Endothelial cell (in vitro differentiated cells): ENCODE results near the gene COL25A1. TPM values are rescaled to one million over a fixed set of nuclear protein-coding genes. Genes with fewer than 3 reads are reported as not detected.

Experiments
- DNase-seq: peaks from one replicate; pipeline ENCODE4 v3.0.0; 2021; ENCODE audit warnings: low spot score
- H3K27ac Mint-ChIP-seq: one replicate; pipeline ENCODE4 v1.8.0; 2021; ENCODE audit warnings: mixed read lengths, inconsistent platforms; ENCODE audit not compliant: unreplicated experiment
- H3K27me3 Mint-ChIP-seq: one replicate; pipeline ENCODE4 v1.8.0; 2021; ENCODE audit warnings: mild to moderate bottlenecking, moderate library complexity, mixed read lengths, inconsistent platforms; ENCODE audit not compliant: unreplicated experiment
- H3K36me3 Mint-ChIP-seq: one replicate; pipeline ENCODE4 v1.8.0; 2021; ENCODE audit warnings: mild to moderate bottlenecking, low read depth, mixed read lengths, inconsistent platforms; ENCODE audit not compliant: unreplicated experiment
- H3K4me1 Mint-ChIP-seq: one replicate; pipeline ENCODE4 v1.8.0; 2021; ENCODE audit warnings: mild to moderate bottlenecking, mixed read lengths, inconsistent platforms; ENCODE audit not compliant: unreplicated experiment
- H3K4me3 Mint-ChIP-seq: one replicate; pipeline ENCODE4 v1.8.0; 2021; ENCODE audit warnings: mild to moderate bottlenecking, mixed read lengths, inconsistent platforms; ENCODE audit not compliant: unreplicated experiment
- H3K9me3 Mint-ChIP-seq: one replicate; pipeline ENCODE4 v1.8.0; 2021; ENCODE audit warnings: mixed read lengths, inconsistent platforms; ENCODE audit not compliant: unreplicated experiment
- total RNA-seq: library from RNA; stranded (reverse); fragmentation: NEBNext Ultra II Directional; extraction: Animal tissue kit (Norgen Biotek cat#: 25700); gene quantifications from one replicate; pipeline ENCODE4 v1.2.1, GENCODE V29; 2021; ENCODE audit not compliant: unreplicated experiment
- TF ChIP-seq, protein P1 (sequence below): fragments of 200-600 bp; sonication (generic); IDR thresholded peaks from one replicate; pipeline ENCODE4 v1.5.0; 2021; ENCODE audit warnings: antibody characterized with exemption; ENCODE audit not compliant: unreplicated experiment

COL25A1 gene
- total RNA-seq, 1 donor from 2014 or later: 22.7 TPM

DNA sequence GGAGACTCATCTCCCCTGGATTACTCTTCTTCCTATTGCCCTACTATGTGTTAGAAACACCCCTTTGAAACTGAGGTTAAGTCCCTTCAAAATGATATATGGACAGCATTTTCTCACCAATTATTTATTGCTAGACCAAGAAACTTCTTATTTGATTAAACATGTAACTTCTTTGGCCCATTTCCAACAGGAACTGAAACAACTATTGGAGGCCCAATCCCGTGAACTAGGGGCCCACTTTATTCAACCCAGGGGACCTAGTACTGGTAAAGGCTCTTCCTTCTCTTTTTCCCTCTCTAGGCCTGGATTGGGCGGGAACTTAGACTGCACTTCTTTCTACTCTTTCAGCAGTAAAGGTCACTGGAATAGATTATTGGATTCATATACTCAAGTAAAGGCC, 16.7 kb upstream of the COL25A1 start:
- Mint-ChIP-seq H3K4me3 (no peak overlapping the region), H3K27me3 (peaks cover 2% of the 10 kb centered on the region), H3K4me1 (no peaks in the 10 kb centered on the region), H3K36me3 (peaks cover 18% of the 10 kb centered on the region), H3K9me3 (peaks cover 19% of the 10 kb centered on the region), H3K27ac (no peak overlapping the region)
- DNase-seq: no peak
- TF ChIP-seq, protein P1, sequence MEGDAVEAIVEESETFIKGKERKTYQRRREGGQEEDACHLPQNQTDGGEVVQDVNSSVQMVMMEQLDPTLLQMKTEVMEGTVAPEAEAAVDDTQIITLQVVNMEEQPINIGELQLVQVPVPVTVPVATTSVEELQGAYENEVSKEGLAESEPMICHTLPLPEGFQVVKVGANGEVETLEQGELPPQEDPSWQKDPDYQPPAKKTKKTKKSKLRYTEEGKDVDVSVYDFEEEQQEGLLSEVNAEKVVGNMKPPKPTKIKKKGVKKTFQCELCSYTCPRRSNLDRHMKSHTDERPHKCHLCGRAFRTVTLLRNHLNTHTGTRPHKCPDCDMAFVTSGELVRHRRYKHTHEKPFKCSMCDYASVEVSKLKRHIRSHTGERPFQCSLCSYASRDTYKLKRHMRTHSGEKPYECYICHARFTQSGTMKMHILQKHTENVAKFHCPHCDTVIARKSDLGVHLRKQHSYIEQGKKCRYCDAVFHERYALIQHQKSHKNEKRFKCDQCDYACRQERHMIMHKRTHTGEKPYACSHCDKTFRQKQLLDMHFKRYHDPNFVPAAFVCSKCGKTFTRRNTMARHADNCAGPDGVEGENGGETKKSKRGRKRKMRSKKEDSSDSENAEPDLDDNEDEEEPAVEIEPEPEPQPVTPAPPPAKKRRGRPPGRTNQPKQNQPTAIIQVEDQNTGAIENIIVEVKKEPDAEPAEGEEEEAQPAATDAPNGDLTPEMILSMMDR: no peak

DNA sequence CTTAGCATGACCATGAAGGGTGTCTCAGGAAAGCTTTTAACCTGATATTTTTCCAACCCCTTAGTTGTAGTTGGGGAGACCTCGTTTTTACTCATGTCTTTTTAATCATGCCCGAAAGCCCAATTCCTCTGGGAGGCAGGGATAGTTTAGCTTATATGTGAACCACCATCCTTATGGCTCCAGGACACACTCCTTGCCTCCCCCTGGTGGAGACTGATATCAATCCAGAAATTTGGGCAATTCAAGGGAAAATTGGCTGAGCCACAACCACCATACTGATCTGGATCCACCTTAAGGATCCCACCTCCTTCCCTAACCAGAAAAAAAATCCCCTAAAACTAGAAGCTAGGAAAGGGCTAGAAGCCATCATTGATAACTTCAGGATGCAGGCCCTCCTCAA, 13.4 kb upstream of the COL25A1 start:
- H3K27ac Mint-ChIP-seq: no peak overlapping the region
- no peaks in the 10 kb centered on the region for H3K27me3 Mint-ChIP-seq
- H3K9me3 Mint-ChIP-seq: peaks cover 4% of the 10 kb centered on the region
- H3K36me3 Mint-ChIP-seq: peaks cover 1% of the 10 kb centered on the region
- no peak for DNase-seq
- no peaks in the 10 kb centered on the region for H3K4me1 Mint-ChIP-seq
- TF ChIP-seq, protein P1: peak; percentile 38
- H3K4me3 Mint-ChIP-seq: no peak overlapping the region

DNA sequence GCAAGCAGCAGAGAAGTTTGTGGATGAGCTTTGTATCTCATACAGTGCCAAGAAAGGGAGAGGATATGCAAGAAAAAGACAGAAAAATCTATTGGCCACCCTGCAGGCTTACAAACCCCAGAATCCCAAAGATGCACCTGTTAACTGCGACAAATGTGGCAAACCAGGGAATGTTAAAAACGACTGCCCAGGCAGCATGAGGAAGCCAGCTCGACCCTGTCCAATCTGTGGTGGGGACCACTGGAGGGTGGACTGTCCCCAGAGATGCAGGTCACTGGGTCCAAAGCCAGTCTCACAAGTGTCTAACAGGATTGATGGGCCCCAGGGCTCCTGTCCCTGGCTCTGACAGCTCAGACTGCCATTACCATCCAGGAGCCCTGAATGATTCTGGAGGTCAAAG, 12.9 kb upstream of the COL25A1 start:
- no peaks in the 10 kb centered on the region for H3K4me1 Mint-ChIP-seq
- no peak for DNase-seq
- TF ChIP-seq, protein P1: no peak
- H3K27ac Mint-ChIP-seq: no peak overlapping the region
- H3K27me3 Mint-ChIP-seq: no peaks in the 10 kb centered on the region
- H3K4me3 Mint-ChIP-seq: no peak overlapping the region
- H3K9me3 Mint-ChIP-seq: peaks cover 4% of the 10 kb centered on the region
- H3K36me3 Mint-ChIP-seq: no peaks in the 10 kb centered on the region

DNA sequence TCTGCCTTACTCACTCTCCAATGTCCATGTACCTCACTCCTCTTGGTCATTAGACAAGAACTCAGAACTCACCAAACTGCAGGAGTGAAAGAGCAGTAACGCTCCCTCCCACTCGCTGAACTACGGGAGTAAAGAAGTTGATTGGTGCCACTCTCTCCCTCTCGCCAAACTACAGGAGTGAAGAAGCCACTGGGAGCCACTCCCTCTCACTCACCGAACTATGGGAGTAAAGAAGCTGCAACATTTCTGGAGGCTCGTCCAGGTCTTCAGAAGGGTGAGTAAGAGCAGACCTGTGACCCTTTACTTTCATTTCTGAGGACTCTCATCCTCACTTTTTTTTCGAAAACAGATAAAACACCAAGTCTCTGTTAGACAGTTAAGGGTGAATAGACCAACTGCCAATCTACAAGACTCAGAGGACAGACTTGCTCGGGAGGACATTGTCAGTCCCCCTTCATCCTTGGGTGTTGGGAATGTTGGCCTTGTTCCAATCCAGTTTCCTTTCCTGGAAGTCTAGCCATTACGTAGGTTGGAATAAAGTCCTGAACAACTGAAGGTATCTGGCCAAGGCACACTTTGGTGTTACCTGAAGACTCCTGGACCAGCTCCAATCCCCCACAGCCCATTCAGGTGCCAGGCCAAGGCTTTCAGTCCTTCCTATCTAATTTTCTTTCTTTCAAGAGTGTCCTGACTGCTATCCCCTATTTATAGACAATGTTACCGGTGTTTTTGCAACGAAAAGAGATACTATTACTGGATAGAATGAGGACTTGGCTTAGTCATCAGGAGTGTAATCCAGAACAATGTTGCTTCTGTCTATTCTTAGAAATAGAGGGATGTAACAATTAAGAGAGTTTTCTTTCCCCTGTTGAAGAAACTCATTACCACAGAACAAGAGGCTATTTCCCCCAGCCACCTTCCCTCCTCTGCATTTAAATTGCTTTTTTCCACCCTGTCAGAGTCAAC, 11.0 kb upstream of the COL25A1 start:
- no peaks in the 10 kb centered on the region for H3K4me1 Mint-ChIP-seq
- no peak overlapping the region for H3K27ac Mint-ChIP-seq
- H3K4me3 Mint-ChIP-seq: no peak overlapping the region
- DNase-seq: no peak
- H3K27me3 Mint-ChIP-seq: no peaks in the 10 kb centered on the region
- peaks cover 4% of the 10 kb centered on the region for H3K9me3 Mint-ChIP-seq
- no peaks in the 10 kb centered on the region for H3K36me3 Mint-ChIP-seq
- TF ChIP-seq, protein P1: no peak

DNA sequence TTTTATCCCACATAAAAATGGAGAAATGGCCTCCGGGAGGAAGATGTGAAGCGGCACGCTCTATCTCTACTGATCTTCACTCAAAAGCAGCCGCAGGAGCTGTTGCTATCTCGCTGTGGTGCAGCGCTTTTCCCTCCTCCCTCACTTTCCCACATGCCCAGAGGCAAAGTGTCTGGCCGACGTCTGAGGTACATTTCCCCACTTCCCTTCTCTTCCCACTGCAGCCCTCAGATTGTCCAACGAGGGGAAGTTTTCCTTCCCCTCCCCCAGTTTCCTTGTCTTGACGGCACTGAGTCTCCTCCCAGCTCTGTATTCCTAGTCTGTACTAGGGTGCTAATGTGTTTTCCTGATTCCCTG, 660 bp upstream of the COL25A1 start:
- TF ChIP-seq, protein P1: no peak
- peak overlapping the region; percentile 95 for H3K27ac Mint-ChIP-seq
- H3K4me1 Mint-ChIP-seq: peaks cover 9% of the 10 kb centered on the region
- no peaks in the 10 kb centered on the region for H3K36me3 Mint-ChIP-seq
- H3K4me3 Mint-ChIP-seq: peak overlapping the region; percentile 92
- DNase-seq: peak; percentile 44
- peaks cover 9% of the 10 kb centered on the region for H3K27me3 Mint-ChIP-seq
- H3K9me3 Mint-ChIP-seq: no peaks in the 10 kb centered on the region
